Large intestine (tissue), 3 donors: ENCODE data around the gene CASP8. TPM values are rescaled to one million over a fixed set of nuclear protein-coding genes. Genes with fewer than 3 reads are reported as not detected.

Source experiments
- DNase-seq, 2 donors: peaks; one replicate each; pipeline versions ENCODE4 v3.0.0 to v3.0.0-alpha.2; 2013
- H3K27ac ChIP-seq: one replicate; pipeline ENCODE4 v1.5.1; 2013; ENCODE audit warnings: low read length
- H3K27me3 ChIP-seq: 2 replicates; pipeline ENCODE4 v1.6.1; 2013; ENCODE audit warnings: low read length; ENCODE audit not compliant: control insufficient read depth, insufficient read depth
- H3K36me3 ChIP-seq: 2 replicates; pipeline ENCODE4 v1.6.1; 2013; ENCODE audit warnings: low read length; ENCODE audit not compliant: control insufficient read depth, insufficient read depth
- H3K4me1 ChIP-seq: one replicate; pipeline ENCODE4 v1.6.1; 2013; ENCODE audit warnings: low read length; ENCODE audit not compliant: control insufficient read depth, insufficient read depth
- H3K4me3 ChIP-seq: one replicate; pipeline ENCODE4 v1.5.1; 2013; ENCODE audit warnings: low read length
- H3K9me3 ChIP-seq: one replicate; pipeline ENCODE4 v1.6.1; 2013; ENCODE audit warnings: mild to moderate bottlenecking, low read depth, low read length, moderate library complexity; ENCODE audit not compliant: control insufficient read depth
- WGBS: methylation state at CpG from one replicate; pipeline ENCODE4 v1.1.5; 2013; ENCODE audit warnings: low lambda C conversion rate; ENCODE audit not compliant: insufficient coverage; 5-methylcytosine and 5-hydroxymethylcytosine counted together
- polyA plus RNA-seq: library from polyadenylated mRNA; unstranded; fragments of 120-200 nt; gene quantifications from one replicate; pipeline ENCODE4 v1.2.1, GENCODE V29; 2013

The CASP8 gene
- polyA plus RNA-seq, 1 donor: 40.2 TPM

DNA sequence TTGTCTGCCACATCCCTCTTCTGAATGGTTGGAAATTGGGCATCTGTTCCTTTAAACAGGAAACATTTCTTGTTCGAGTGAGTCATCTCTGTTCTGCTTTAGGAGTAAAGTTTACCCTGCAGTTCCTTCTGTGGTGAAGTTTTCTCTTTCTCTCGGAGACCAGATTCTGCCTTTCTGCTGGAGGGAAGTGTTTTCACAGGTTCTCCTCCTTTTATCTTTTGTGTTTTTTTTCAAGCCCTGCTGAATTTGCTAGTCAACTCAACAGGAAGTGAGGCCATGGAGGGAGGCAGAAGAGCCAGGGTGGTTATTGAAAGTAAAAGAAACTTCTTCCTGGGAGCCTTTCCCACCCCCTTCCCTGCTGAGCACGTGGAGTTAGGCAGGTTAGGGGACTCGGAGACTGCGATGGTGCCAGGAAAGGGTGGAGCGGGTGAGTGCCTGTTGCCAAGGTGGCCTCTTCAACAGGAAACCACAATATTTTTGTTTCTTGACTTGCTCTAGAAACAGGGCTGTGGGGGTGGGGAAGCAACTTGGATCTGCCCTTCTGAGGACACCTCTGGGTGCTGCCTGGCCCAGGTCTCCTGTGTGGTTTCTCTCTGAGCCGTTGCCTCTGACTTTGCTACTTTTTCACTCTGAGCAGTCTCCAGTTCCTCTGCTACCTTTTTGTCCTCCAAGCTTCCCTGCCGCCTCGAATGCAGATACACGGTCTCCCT lies 2.2 kb upstream of the CASP8 start:
- Histone ChIP-seq H3K4me1 (peaks cover 18% of the 10 kb centered on the region), H3K4me3 (peak overlapping the region; percentile 56), H3K27ac (peak overlapping the region; percentile 97), H3K9me3 (no peaks in the 10 kb centered on the region), H3K36me3 (no peaks in the 10 kb centered on the region), H3K27me3 (no peaks in the 10 kb centered on the region)
- peak; percentile 53 to 88 for DNase-seq
- WGBS: no CpG with 5 or more reads among the region's 10 CpGs

GRCh38 chr2:201258666-201259615 lies 1.4 kb upstream of the CASP8 start:
- H3K4me1 ChIP-seq: peaks cover 18% of the 10 kb centered on the region
- DNase-seq: peak in 1 of 2 donors; percentile 15

GRCh38 chr2:201261471-201261870 lies 1.1 kb downstream of the CASP8 start:
- Histone ChIP-seq H3K36me3 (peaks cover 4% of the 10 kb centered on the region), H3K27me3 (no peaks in the 10 kb centered on the region), H3K4me1 (peaks cover 13% of the 10 kb centered on the region), H3K4me3 (no peak overlapping the region), H3K27ac (no peak overlapping the region), H3K9me3 (no peaks in the 10 kb centered on the region)
- DNase-seq: no peak
- WGBS: no CpG with 5 or more reads among the region's 9 CpGs

More at GRCh38 chr2:201258666-201259615, 1.4 kb upstream of the CASP8 start:
- Histone ChIP-seq H3K27me3 (no peaks in the 10 kb centered on the region), H3K27ac (peak overlapping the region; percentile 97), H3K36me3 (no peaks in the 10 kb centered on the region), H3K9me3 (no peaks in the 10 kb centered on the region), H3K4me3 (peak overlapping the region; percentile 56)
- 23% methylated on average over 5 of the region's 15 CpGs for WGBS

DNA sequence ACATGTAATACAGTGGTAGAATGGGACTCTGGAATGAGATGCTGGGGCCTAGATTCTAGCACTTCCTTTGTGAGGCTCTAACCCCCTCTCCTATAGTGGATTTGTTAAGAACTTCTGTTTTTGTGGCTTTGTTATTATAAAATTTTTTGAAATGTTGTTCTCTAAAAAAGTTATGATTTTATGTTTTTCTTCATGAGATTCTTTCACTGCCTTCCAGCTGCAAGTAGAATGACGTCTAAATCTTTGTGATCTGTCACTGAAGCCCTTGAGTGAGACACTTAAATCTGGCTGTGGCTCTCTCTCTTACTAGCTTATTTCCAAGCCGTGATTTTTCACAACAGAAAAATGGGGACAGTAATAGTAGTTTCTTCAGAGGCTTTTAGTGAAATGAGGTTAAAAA lies 1.6 kb downstream of the CASP8 start:
- H3K9me3 ChIP-seq: no peaks in the 10 kb centered on the region
- no CpG with 5 or more reads among the region's 2 CpGs for WGBS
- H3K27me3 ChIP-seq: no peaks in the 10 kb centered on the region
- peaks cover 13% of the 10 kb centered on the region for H3K4me1 ChIP-seq
- H3K27ac ChIP-seq: no peak overlapping the region
- H3K36me3 ChIP-seq: peaks cover 8% of the 10 kb centered on the region
- H3K4me3 ChIP-seq: no peak overlapping the region
- DNase-seq: no peak

GRCh38 chr2:201262718-201263117 lies 2.4 kb downstream of the CASP8 start:
- no peak overlapping the region for H3K27ac ChIP-seq

DNA sequence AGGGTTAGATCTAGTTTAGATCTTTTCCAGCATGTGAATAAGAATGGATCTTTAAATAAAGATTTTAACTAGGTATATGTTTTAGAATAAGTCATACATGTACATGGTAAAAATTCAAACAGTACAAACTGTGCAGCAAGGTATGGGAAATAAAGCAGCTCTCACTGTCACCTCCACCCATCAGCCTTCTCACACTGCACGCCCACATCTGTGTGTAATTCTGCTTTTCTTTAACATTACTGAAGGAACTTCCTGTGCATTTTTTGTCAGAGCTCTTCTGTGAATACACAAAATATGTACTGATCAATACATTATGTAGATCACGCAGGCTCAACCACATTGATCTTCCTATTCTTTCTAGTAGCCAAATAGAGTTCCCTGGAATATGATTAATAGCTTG lies 3.4 kb downstream of the CASP8 start:
- Histone ChIP-seq H3K4me1 (peaks cover 11% of the 10 kb centered on the region), H3K27me3 (no peaks in the 10 kb centered on the region), H3K4me3 (no peak overlapping the region), H3K36me3 (peaks cover 24% of the 10 kb centered on the region), H3K9me3 (no peaks in the 10 kb centered on the region), H3K27ac (no peak overlapping the region)
- no peak for DNase-seq
- 100% methylated on average over 1 of the region's 2 CpGs for WGBS

More at GRCh38 chr2:201262718-201263117, 2.4 kb downstream of the CASP8 start:
- peaks cover 15% of the 10 kb centered on the region for H3K36me3 ChIP-seq
- H3K9me3 ChIP-seq: no peaks in the 10 kb centered on the region
- H3K4me3 ChIP-seq: no peak overlapping the region
- DNase-seq: peak in 1 of 2 donors; percentile 25
- no peaks in the 10 kb centered on the region for H3K27me3 ChIP-seq
- 50% methylated on average over 2 of the region's 6 CpGs for WGBS
- H3K4me1 ChIP-seq: peaks cover 11% of the 10 kb centered on the region

DNA sequence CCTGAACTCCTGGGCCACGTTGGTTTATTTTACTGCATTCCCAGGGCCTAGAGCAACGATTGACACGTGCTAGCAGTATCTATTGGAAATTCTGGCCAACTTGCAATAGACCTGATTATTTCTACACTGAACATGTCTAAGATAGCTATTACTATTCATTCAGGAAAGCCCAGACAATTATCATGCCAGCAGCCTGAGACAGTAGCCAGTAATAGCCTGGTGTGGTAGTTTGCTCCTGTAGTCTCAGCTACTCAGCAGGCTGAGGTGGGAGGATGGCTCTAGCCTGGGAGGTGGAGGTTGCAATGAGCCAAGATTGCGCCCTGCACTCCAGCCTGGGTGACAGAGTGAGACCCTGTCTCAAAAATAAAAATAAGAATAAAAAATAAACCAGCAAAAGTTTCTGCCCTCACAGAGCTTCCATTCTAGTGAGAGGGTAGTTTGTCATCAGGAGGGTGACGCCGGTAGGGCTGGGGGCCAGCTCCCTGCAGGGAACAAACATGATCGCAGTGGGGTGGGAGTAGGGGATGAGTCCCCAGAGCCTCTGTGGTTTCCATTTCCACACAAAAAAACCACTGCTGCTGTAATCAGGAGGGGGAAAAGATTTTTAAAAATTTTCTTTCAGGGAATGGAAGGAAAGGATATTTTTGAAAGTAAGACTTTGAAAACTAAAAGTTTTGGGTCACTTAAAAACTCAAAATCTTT lies 4.3 kb downstream of the CASP8 start:
- Histone ChIP-seq H3K9me3 (no peaks in the 10 kb centered on the region), H3K27ac (no peak overlapping the region), H3K4me1 (peaks cover 6% of the 10 kb centered on the region), H3K36me3 (peaks cover 28% of the 10 kb centered on the region), H3K27me3 (no peaks in the 10 kb centered on the region), H3K4me3 (no peak overlapping the region)
- DNase-seq: no peak
- WGBS: 80% methylated on average over 1 of the region's 7 CpGs

- no peak overlapping the region for H3K27ac ChIP-seq
- no peaks in the 10 kb centered on the region for H3K4me1 ChIP-seq
- H3K27me3 ChIP-seq: no peaks in the 10 kb centered on the region
- DNase-seq: no peak
- 90% methylated on average over 2 of the region's 2 CpGs for WGBS
- H3K4me3 ChIP-seq: no peak overlapping the region
- H3K36me3 ChIP-seq: peaks cover 44% of the 10 kb centered on the region
- H3K9me3 ChIP-seq: no peaks in the 10 kb centered on the region
These were observed 6.3 kb downstream of the CASP8 start for GRCh38 chr2:201266629-201267028.

- H3K4me3 ChIP-seq: no peak overlapping the region
- no peaks in the 10 kb centered on the region for H3K9me3 ChIP-seq
- H3K36me3 ChIP-seq: peaks cover 53% of the 10 kb centered on the region
- DNase-seq: no peak
- H3K27ac ChIP-seq: no peak overlapping the region
- H3K4me1 ChIP-seq: no peaks in the 10 kb centered on the region
- H3K27me3 ChIP-seq: no peaks in the 10 kb centered on the region
- 90% methylated on average over 2 of the region's 12 CpGs for WGBS
These were observed 7.1 kb downstream of the CASP8 start for GRCh38 chr2:201267278-201268030.
